BE2C (cell line): ENCODE data around the gene MYOC.
"Not testable (repeated sequence)": the region's sequence is repeated elsewhere in the genome, so short reads cannot be mapped to it uniquely, and the experiment has no call there.

Experiments
- DNase-seq: peaks from one replicate; pipeline ENCODE4 v3.0.0-alpha.2; 2020
- H3K27me3 ChIP-seq: fragments of 250-450 bp; sonication (Bioruptor Pico); 2 replicates; pipeline ENCODE4 v1.5.1; 2020; ENCODE audit warnings: mild to moderate bottlenecking
- H3K36me3 ChIP-seq: fragments of 250-450 bp; sonication (Bioruptor Pico); 2 replicates; pipeline ENCODE4 v1.5.1; 2020; ENCODE audit warnings: mild to moderate bottlenecking
- H3K4me1 ChIP-seq: fragments of 250-450 bp; sonication (Bioruptor Pico); 2 replicates; pipeline ENCODE4 v1.5.1; 2020
- H3K4me3 ChIP-seq: 2 replicates; pipeline ENCODE4 v1.5.1; 2011; ENCODE audit warnings: low read depth, low read length
- H3K9me3 ChIP-seq: fragments of 250-450 bp; sonication (Bioruptor Pico); 2 replicates; pipeline ENCODE4 v1.5.1; 2020
- CTCF ChIP-seq: IDR thresholded peaks from 2 replicates; pipeline ENCODE4 v1.5.1; 2012; ENCODE audit warnings: mild to moderate bottlenecking, low read depth, low read length

The MYOC gene

GRCh38 chr1:171616586-171616985 lies 35.9 kb downstream of the MYOC start:
- no peaks in the 10 kb centered on the region for H3K4me1 ChIP-seq
- no peaks in the 10 kb centered on the region for H3K36me3 ChIP-seq
- no peak for DNase-seq
- TF ChIP-seq CTCF = no peak
- H3K4me3 ChIP-seq = no peak overlapping the region
- H3K9me3 ChIP-seq = no peaks in the 10 kb centered on the region; the same call in 1 of the 2 replicates
- no peaks in the 10 kb centered on the region for H3K27me3 ChIP-seq

- H3K9me3 ChIP-seq, H3K36me3 ChIP-seq, H3K4me1 ChIP-seq: not testable (repeated sequence)
These were observed 37.2 kb downstream of the MYOC start for GRCh38 chr1:171615122-171615906.

GRCh38 chr1:171613282-171613681 lies 39.2 kb downstream of the MYOC start:
- H3K36me3 ChIP-seq = no peaks in the 10 kb centered on the region
- no peaks in the 10 kb centered on the region for H3K27me3 ChIP-seq
- no peaks in the 10 kb centered on the region for H3K4me1 ChIP-seq
- no peak overlapping the region for H3K4me3 ChIP-seq
- TF ChIP-seq CTCF = no peak
- DNase-seq = no peak
- no peaks in the 10 kb centered on the region; the same call in 1 of the 2 replicates for H3K9me3 ChIP-seq

More at GRCh38 chr1:171615122-171615906, 37.2 kb downstream of the MYOC start:
- H3K4me3 ChIP-seq, DNase-seq, H3K27me3 ChIP-seq: not testable (repeated sequence)

GRCh38 chr1:171611306-171611705 lies 41.2 kb downstream of the MYOC start:
- TF ChIP-seq CTCF = no peak
- Histone ChIP-seq H3K4me1 (no peaks in the 10 kb centered on the region), H3K36me3 (no peaks in the 10 kb centered on the region), H3K27me3 (no peaks in the 10 kb centered on the region), H3K4me3 (no peak overlapping the region), H3K9me3 (no peaks in the 10 kb centered on the region)
- no peak for DNase-seq

GRCh38 chr1:171610385-171610784 lies 42.1 kb downstream of the MYOC start:
- H3K4me3 ChIP-seq = no peak overlapping the region
- no peaks in the 10 kb centered on the region for H3K4me1 ChIP-seq
- H3K27me3 ChIP-seq = no peaks in the 10 kb centered on the region
- DNase-seq = no peak
- H3K36me3 ChIP-seq = no peaks in the 10 kb centered on the region
- H3K9me3 ChIP-seq = no peaks in the 10 kb centered on the region
- TF ChIP-seq CTCF = no peak

- Histone ChIP-seq H3K9me3 (no peaks in the 10 kb centered on the region), H3K36me3 (no peaks in the 10 kb centered on the region), H3K4me3 (no peak overlapping the region), H3K4me1 (no peaks in the 10 kb centered on the region), H3K27me3 (no peaks in the 10 kb centered on the region)
- no peak for TF ChIP-seq CTCF
- DNase-seq = no peak
These were observed 46.0 kb downstream of the MYOC start for GRCh38 chr1:171606402-171606941.

- not testable (repeated sequence) for H3K4me3 ChIP-seq, H3K27me3 ChIP-seq, DNase-seq, H3K36me3 ChIP-seq, H3K4me1 ChIP-seq, H3K9me3 ChIP-seq
These were observed 49.4 kb downstream of the MYOC start for GRCh38 chr1:171603042-171603441.
